Lower lobe of right lung (tissue), 2 donors: Measurements from ENCODE around the gene OSER1. TPM values are rescaled to one million over a fixed set of nuclear protein-coding genes. Genes with fewer than 3 reads are reported as not detected.

Experiments
- ATAC-seq, 2 donors: fragments of 200-7000 bp; cut with Tn5 transposase; one replicate each; pipeline ENCODE4 v1.9.1; 2020 to 2022; ENCODE audit warnings: mild to moderate bottlenecking in 2 of 2, moderate library complexity in 2 of 2
- DNase-seq: peaks from one replicate; pipeline ENCODE4 v3.0.0-alpha.2; 2020
- H3K27ac ChIP-seq: fragments of 200-600 bp; one replicate; pipeline ENCODE4 v1.8.0; 2022
- H3K27me3 ChIP-seq: fragments of 200-600 bp; one replicate; pipeline ENCODE4 v1.8.0; 2022; ENCODE audit warnings: low read depth
- H3K36me3 ChIP-seq: fragments of 200-600 bp; one replicate; pipeline ENCODE4 v1.8.0; 2022; ENCODE audit warnings: mild to moderate bottlenecking
- H3K4me1 ChIP-seq: fragments of 200-600 bp; one replicate; pipeline ENCODE4 v1.8.0; 2022
- H3K4me3 ChIP-seq: fragments of 200-600 bp; one replicate; pipeline ENCODE4 v1.8.0; 2022; ENCODE audit warnings: mild to moderate bottlenecking
- H3K9me3 ChIP-seq: fragments of 200-600 bp; one replicate; pipeline ENCODE4 v1.8.0; 2022
- intact Hi-C: fragments of 100-400 bp; cut with DNase I; formaldehyde crosslinking; loops from one replicate; pipeline ENCODE4 v1.11.0; 2022
- total RNA-seq: library from RNA; stranded (reverse); fragmentation: NEBNext Ultra II Directional; extraction: Animal tissue kit (Norgen Biotek cat#: 25700); gene quantifications from one replicate; pipeline ENCODE4 v1.2.1, GENCODE V29; 2021
- TF ChIP-seq, protein P1 (sequence below): fragments of 200-600 bp; IDR thresholded peaks from one replicate; pipeline ENCODE4 v1.8.0; 2022; ENCODE audit warnings: antibody characterized with exemption, mild to moderate bottlenecking
- donor health status: DM: no; HTN: yes; CAD: no; lungs with severe emphysema.

OSER1 gene
- total RNA-seq, 1 donor from 2014 or later: 32.9 TPM

DNA sequence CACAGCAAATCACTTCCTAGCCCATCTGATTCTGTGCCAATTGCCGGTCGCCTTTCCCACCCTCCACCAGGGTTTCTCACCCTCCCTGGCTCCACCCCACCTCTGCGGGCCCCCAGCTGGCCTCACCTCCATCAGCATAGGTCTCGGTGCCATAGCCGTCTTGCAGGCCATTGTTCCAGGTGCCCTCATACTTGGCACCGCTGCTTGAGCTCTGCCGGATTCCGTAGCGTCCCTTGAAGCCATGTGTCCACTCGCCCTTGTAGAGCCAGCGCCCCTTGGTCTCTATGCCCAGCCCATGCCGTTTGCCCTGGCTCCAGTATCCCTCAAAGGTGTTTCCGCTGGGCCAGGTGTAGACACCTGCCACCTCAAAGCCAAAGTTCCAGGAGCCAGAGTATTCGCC is 24.4 kb downstream of the OSER1 start:
- Histone ChIP-seq H3K27ac (peak overlapping the region; percentile 24), H3K4me3 (peak overlapping the region; percentile 46), H3K4me1 (peaks cover 20% of the 10 kb centered on the region), H3K36me3 (no peaks in the 10 kb centered on the region), H3K27me3 (peaks cover 17% of the 10 kb centered on the region), H3K9me3 (no peaks in the 10 kb centered on the region)
- intact Hi-C loops: no loop called here
- DNase-seq: no peak
- no peak for ATAC-seq
- TF ChIP-seq, protein P1, sequence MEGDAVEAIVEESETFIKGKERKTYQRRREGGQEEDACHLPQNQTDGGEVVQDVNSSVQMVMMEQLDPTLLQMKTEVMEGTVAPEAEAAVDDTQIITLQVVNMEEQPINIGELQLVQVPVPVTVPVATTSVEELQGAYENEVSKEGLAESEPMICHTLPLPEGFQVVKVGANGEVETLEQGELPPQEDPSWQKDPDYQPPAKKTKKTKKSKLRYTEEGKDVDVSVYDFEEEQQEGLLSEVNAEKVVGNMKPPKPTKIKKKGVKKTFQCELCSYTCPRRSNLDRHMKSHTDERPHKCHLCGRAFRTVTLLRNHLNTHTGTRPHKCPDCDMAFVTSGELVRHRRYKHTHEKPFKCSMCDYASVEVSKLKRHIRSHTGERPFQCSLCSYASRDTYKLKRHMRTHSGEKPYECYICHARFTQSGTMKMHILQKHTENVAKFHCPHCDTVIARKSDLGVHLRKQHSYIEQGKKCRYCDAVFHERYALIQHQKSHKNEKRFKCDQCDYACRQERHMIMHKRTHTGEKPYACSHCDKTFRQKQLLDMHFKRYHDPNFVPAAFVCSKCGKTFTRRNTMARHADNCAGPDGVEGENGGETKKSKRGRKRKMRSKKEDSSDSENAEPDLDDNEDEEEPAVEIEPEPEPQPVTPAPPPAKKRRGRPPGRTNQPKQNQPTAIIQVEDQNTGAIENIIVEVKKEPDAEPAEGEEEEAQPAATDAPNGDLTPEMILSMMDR: no peak

DNA sequence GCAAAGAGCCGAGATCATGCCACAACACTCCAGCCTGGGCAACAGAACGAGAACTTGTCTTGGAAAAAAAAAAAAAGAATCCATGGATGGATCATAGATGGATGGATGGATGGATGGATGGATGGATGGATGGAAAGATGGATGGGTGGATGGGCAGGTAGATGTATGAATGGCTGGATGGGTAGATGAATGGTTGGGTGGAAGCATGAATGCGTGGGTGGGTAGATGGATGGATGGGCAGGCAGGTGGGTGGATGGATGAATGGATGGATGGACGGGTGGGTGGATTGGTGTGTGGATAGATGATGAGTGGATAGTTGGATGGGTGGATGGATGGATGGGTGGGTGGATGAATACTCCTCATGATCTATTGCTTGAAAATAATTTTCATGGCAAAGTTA is 25.0 kb downstream of the OSER1 start:
- peaks cover 17% of the 10 kb centered on the region for H3K27me3 ChIP-seq
- no peak for DNase-seq

DNA sequence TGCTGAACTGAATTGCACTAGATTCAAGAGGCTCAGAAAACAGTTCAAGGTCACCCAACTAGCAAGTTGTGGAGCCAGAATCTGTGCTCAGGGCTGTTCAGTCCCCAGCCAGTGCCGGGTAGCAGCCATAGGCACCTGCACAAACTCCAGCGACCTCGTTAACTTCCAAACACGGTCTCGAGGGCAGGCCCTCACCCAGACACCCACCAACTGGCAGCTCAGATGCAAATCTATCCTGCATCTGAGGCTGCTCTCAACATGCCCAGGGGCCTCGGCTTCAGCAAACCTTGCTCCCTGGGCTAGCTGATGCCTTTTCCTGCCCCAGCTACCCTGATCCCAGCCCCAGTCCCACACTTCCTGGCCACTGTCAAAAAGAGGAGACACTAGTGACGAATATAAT is 27.3 kb downstream of the OSER1 start:
- H3K4me3 ChIP-seq: no peak overlapping the region
- ATAC-seq (no peak), DNase-seq (no peak)
- H3K4me1 ChIP-seq: peaks cover 16% of the 10 kb centered on the region
- H3K27ac ChIP-seq: no peak overlapping the region
- H3K9me3 ChIP-seq: no peaks in the 10 kb centered on the region
- peaks cover 17% of the 10 kb centered on the region for H3K27me3 ChIP-seq
- intact Hi-C loops: no loop called here
- H3K36me3 ChIP-seq: no peaks in the 10 kb centered on the region
- TF ChIP-seq, protein P1: no peak

More for the DNA sequence above, 25.0 kb downstream of the OSER1 start:
- intact Hi-C loops: no loop called here
- Histone ChIP-seq H3K27ac (no peak overlapping the region), H3K36me3 (no peaks in the 10 kb centered on the region), H3K4me1 (peaks cover 20% of the 10 kb centered on the region), H3K4me3 (peak overlapping the region; percentile 46), H3K9me3 (no peaks in the 10 kb centered on the region)
- no peak for ATAC-seq
- TF ChIP-seq, protein P1: no peak

DNA sequence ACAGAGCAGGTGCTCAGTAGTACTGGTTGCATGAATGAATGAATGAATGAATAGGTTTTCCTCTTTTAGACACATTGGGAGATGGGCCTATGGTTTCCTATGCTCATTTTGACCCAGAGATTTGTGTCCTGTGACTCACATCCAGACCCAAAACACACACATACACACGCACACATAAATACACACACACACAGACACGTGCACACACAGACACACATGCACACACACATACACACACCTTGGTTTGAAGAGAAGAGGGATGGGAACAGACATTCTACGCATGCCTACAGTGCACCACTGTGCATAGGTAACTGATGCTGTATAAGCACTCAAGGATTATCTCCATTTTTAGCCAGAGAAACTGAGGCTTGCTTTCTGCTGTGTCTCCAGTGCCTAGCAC is 27.7 kb downstream of the OSER1 start:
- Histone ChIP-seq H3K36me3 (no peaks in the 10 kb centered on the region), H3K9me3 (no peaks in the 10 kb centered on the region), H3K27me3 (peaks cover 17% of the 10 kb centered on the region), H3K4me1 (peaks cover 13% of the 10 kb centered on the region), H3K4me3 (no peak overlapping the region), H3K27ac (no peak overlapping the region)
- no peak for DNase-seq
- ATAC-seq: no peak
- TF ChIP-seq, protein P1: no peak
- intact Hi-C loops: no loop called here

DNA sequence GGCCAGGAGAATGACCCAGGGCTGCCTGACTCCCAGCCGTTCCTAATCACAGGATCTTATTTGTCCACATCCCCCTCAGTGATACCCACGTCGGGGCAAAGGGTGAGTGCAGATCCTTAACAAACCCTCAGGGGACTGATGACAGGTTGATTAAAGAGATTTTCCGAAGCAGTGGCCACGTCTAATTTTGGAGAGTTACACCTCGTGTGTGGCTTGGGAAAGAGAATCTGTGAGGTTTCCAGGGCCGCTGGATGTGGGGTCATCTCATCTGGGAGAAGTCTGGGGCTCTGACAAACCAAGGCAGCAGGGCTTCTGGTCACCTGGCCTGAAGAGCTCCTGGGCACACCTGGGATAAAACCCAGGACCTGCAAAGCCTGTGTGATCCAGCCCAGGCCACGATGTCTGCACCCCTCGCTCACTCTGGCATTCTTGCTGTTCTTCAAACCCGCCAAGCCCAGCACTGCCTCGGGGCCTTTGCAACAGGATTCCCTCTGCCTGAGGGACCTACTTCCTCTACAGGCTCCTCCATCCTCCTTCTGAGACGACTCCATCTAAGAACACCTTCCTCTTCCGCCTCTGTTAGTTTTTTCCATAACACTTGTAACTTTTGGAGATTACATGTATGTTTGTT is 28.3 kb downstream of the OSER1 start:
- Histone ChIP-seq H3K36me3 (no peaks in the 10 kb centered on the region), H3K27ac (no peak overlapping the region), H3K9me3 (no peaks in the 10 kb centered on the region), H3K4me1 (peaks cover 7% of the 10 kb centered on the region), H3K4me3 (no peak overlapping the region), H3K27me3 (peaks cover 15% of the 10 kb centered on the region)
- intact Hi-C loops: no loop called here
- ATAC-seq (no peak), DNase-seq (no peak)
- TF ChIP-seq, protein P1: no peak
